IPS-18c (cell line): ENCODE results near the gene ZNF687.

Experiments
- H3K4me3 ChIP-seq: 2 replicates; pipeline ENCODE4 v1.7.0; 2013; ENCODE audit warnings: low read depth, mild to moderate bottlenecking, low read length, moderate library complexity; ENCODE audit not compliant: insufficient read depth
- H3K9me3 ChIP-seq: one replicate; pipeline ENCODE4 v1.6.1; 2013; ENCODE audit warnings: mild to moderate bottlenecking, low read length, moderate library complexity; ENCODE audit not compliant: control insufficient read depth, insufficient read depth

ZNF687 gene

DNA sequence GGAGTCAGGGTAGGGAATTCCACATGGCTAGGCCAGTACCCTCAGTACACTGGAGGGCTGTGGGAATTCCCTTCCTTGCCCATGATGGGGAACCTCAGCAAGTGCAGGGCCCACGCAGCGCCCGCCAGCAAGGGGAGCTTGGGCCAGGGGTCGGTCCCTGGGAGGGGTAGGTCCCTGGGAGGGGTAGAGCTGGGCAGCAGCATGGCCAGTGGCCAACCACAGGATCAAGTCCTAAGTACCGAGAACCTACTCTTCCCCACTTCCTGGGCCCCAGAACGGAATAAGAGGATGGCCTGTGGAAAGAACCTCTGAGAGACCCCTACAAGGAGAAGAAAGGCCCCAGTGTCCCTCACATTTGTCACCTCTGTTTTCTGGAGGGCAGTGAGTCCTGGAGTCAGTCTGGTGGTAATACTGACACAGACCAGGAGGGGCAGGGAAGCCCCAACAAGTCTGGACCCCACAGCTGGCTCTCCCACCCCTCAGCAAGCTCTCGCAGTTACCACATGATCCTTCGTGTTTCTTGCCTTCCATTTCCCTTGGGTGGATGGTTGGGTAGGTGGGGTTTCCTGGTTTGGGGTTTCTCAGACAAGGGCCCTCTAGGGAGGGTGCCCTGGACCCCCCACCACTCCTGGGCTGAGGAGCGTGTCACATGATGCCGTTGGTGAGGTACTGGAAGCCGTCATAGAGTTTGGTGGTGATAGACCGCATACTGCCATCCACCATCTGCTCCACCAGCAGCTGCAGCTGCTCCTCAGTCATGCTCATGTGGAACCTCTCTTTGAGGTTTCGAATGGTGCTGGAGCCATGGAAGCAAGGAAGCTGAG lies 10.3 kb downstream of the ZNF687 start:
- Histone ChIP-seq H3K9me3 (peaks cover 2% of the 10 kb centered on the region), H3K4me3 (no peak overlapping the region)

DNA sequence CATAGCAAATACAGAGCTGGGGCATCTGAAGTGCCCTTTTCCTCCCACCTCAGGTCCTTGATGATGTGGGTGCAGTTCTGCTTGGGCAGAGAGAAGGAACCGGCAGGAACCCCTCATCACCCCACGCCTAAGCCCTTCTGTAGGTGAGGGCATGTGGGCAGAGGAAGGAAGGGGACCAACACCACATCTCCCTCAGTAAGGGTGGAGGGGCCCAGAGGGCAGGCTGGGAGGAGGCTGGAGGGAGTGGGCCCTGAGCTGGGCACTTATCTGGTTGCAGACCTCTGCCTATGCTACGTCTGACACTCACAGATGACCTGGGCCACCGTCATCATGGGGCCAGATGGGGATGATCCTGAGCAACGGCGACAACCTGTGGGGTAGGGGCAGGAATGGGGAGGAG lies 11.0 kb downstream of the ZNF687 start:
- no peak overlapping the region for H3K4me3 ChIP-seq
- peaks cover 2% of the 10 kb centered on the region for H3K9me3 ChIP-seq

GRCh38 chr1:151294742-151295462 lies 12.8 kb downstream of the ZNF687 start:
- no peak overlapping the region for H3K4me3 ChIP-seq
- no peaks in the 10 kb centered on the region for H3K9me3 ChIP-seq

DNA sequence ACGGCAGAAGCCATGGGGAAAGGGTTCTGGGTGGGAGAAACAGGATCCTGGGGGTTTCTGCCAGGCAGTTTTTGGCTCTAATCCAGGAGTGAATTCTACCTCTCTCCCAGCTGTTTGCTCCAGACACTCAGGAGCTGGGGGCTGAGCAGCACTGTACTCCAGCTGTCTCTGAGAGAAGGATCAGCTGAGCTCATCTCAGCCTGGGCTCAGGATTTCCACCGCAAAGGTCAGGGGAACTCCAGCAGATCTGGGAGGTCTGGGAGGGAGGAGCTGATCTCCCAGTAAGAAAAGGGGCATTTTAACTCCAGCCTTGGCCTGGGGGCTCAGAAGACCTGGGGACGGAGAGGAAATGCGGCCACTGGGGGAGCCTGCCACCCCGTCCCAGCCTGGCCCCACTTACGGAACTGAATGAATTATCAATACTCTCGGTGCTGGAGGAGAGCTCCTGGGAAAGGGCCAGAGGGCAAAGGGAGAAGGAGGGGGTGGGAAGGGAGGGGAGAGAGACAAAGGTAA lies 27.8 kb downstream of the ZNF687 start:
- Histone ChIP-seq H3K9me3 (no peaks in the 10 kb centered on the region), H3K4me3 (no peak overlapping the region)

- no peak overlapping the region for H3K4me3 ChIP-seq
- H3K9me3 ChIP-seq = no peaks in the 10 kb centered on the region
Measured at GRCh38 chr1:151311011-151311410, 28.9 kb downstream of the ZNF687 start.

- Histone ChIP-seq H3K4me3 (no peak overlapping the region), H3K9me3 (no peaks in the 10 kb centered on the region)
Measured at GRCh38 chr1:151311589-151312331, 29.7 kb downstream of the ZNF687 start.

GRCh38 chr1:151312411-151312810 lies 30.3 kb downstream of the ZNF687 start:
- H3K9me3 ChIP-seq = no peaks in the 10 kb centered on the region
- no peak overlapping the region for H3K4me3 ChIP-seq

GRCh38 chr1:151312826-151313225 lies 30.7 kb downstream of the ZNF687 start:
- Histone ChIP-seq H3K4me3 (no peak overlapping the region), H3K9me3 (no peaks in the 10 kb centered on the region)

GRCh38 chr1:151313501-151313900 lies 31.4 kb downstream of the ZNF687 start:
- no peaks in the 10 kb centered on the region for H3K9me3 ChIP-seq
- no peak overlapping the region for H3K4me3 ChIP-seq

DNA sequence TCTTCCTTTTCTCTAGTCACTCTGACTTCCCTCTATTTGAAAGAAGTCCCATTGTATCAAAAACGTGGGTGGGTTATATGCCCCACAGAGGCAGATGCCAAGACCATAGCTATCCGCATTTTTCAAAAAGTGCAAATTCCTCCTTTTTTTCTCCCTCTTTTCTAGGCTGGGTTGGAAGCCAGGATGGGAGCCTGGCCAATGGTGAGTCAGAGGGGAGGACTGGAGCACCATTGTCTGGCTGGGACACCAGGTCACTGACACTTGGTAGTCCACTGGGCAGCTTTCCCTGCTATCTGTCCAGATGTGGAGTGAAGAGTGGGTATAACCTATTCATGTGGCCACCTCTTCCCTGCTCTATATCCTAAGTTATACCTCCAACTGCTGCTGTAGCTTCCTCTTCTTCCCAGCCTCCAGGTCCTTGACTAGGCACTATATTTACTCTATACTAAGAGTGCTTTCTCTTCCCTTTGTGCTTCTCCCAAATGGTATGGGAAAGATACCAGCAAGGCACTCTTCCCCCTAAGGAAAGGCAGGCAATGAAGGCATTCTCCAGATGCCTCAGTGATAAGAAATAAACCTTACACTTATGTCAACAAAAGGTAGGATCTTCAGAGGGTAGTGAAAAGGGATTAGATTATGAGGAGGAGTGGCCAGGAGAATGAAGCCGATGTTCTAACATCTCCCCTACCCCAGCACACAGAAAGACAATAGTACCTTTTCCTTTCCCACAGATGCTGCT lies 32.2 kb downstream of the ZNF687 start:
- Histone ChIP-seq H3K9me3 (no peaks in the 10 kb centered on the region), H3K4me3 (no peak overlapping the region)

DNA sequence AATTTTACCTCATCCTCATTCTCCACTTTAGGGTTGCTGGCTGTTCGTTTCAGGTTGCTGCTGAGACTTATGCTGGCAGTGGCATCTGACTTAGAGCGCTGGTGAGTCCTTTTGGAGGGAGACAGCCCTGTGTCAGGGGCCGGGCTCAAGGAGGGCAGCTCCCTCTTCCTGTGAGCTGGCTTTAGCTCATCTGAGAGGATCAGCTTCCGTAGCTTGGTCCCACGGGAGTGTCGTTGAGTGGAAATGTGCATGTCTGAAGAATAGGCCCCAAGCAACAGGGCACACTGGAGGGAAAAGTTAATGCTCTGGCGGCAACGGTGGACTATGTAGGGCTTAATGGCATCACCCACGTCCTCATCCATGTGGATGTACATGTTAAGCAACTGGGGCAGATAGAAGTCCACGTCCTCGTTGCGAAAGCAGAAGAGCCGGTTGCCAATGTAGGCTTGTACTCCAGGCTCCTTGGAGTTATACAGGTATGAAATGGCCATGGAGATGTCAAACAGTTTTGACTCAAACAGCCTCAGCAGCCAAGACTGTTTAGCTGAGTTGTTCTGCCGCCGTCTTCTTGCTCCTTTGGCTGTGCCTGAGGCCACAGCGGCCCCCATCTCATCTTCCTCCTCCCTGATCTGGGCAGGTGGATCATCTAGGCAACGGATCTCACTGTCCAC lies 33.6 kb downstream of the ZNF687 start:
- Histone ChIP-seq H3K4me3 (no peak overlapping the region), H3K9me3 (no peaks in the 10 kb centered on the region)

GRCh38 chr1:151318975-151319374 lies 36.9 kb downstream of the ZNF687 start:
- H3K9me3 ChIP-seq = no peaks in the 10 kb centered on the region
- H3K4me3 ChIP-seq = no peak overlapping the region

DNA sequence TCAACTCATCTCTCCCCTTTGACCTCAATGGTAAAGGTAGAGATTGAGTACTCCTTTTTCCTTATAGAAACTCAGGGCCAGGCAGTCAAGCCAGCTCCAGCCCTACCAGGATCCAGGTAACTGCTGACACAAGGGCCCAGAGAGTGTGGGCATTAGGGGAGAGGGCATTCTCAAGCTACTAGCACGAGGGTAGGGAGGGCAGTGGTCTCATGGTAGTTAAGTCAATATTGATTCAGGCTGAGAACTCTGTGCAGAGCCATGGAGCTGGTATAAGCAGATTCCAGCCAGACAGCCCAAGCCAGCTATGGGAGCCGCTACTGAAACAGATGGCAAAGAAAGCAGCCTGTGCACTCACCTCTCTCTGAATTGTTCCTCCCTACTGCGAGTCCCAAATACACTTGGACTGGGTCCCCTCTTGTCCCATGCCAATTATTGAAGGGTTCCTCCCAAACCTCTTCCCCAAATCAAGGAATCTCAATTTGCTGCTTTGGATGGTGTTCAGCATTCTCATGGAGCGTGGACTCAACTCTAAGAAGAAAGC lies 42.4 kb downstream of the ZNF687 start:
- Histone ChIP-seq H3K4me3 (no peak overlapping the region), H3K9me3 (no peaks in the 10 kb centered on the region)

GRCh38 chr1:151325231-151325630 lies 43.1 kb downstream of the ZNF687 start:
- Histone ChIP-seq H3K4me3 (no peak overlapping the region), H3K9me3 (no peaks in the 10 kb centered on the region)

GRCh38 chr1:151325646-151326429 lies 43.7 kb downstream of the ZNF687 start:
- no peaks in the 10 kb centered on the region for H3K9me3 ChIP-seq
- H3K4me3 ChIP-seq = peak overlapping the region; percentile 85; the same call in 1 of the 2 replicates
